Neutrophil (primary cell): Measurements from ENCODE around the gene CHRNB1.

Experiments used
- H3K27ac ChIP-seq: fragments of 200-600 bp; sonication (generic); 2 replicates; pipeline ENCODE4 v1.5.1; 2016; ENCODE audit warnings: mild to moderate bottlenecking, moderate library complexity
- H3K27me3 ChIP-seq: fragments of 200-600 bp; sonication (generic); 2 replicates; pipeline ENCODE4 v1.6.0; 2016; ENCODE audit warnings: mild to moderate bottlenecking
- H3K36me3 ChIP-seq: fragments of 200-600 bp; sonication (generic); 2 replicates; pipeline ENCODE4 v1.5.1; 2017
- H3K4me1 ChIP-seq, 2 experiments: fragments of 200-600 bp in 1 of 2; sonication (generic) in 1 of 2; 1 replicate in 1 of 2; 2 replicates in 1 of 2; pipeline versions ENCODE4 v1.5.1 to v1.6.1; 2013 to 2016; ENCODE audit warnings: low read depth in 1 of 2, low read length in 1 of 2, mild to moderate bottlenecking in 1 of 2, moderate library complexity in 1 of 2; ENCODE audit not compliant: control insufficient read depth in 1 of 2, insufficient read depth in 1 of 2
- H3K4me3 ChIP-seq, 2 experiments: fragments of 200-600 bp in 1 of 2; sonication (generic) in 1 of 2; 1 replicate in 1 of 2; 2 replicates in 1 of 2; pipeline ENCODE4 v1.5.1; 2013 to 2016; ENCODE audit warnings: low read depth in 1 of 2, low read length in 1 of 2, mild to moderate bottlenecking in 1 of 2, moderate library complexity in 1 of 2
- H3K9me3 ChIP-seq: fragments of 200-600 bp; sonication (generic); 2 replicates; pipeline ENCODE4 v1.5.1; 2016
- CTCF ChIP-seq: fragments of 200-600 bp; sonication (generic); IDR thresholded peaks from 2 replicates; pipeline ENCODE4 v1.5.1; 2016; ENCODE audit warnings: antibody characterized with exemption

CHRNB1 gene

GRCh38 chr17:7463372-7463846 lies 18.5 kb downstream of the CHRNB1 start:
- H3K27ac ChIP-seq = no peak overlapping the region
- H3K36me3 ChIP-seq = peaks cover 27% of the 10 kb centered on the region
- TF ChIP-seq CTCF = no peak
- H3K27me3 ChIP-seq = no peaks in the 10 kb centered on the region
- H3K9me3 ChIP-seq = no peaks in the 10 kb centered on the region
- H3K4me3 ChIP-seq = no peak overlapping the region
- peaks cover 13 to 15% of the 10 kb centered on the region in 2 experiments for H3K4me1 ChIP-seq

- Histone ChIP-seq H3K9me3 (no peaks in the 10 kb centered on the region), H3K4me1 (peaks cover 13 to 15% of the 10 kb centered on the region in 2 experiments), H3K27me3 (no peaks in the 10 kb centered on the region), H3K36me3 (peaks cover 27% of the 10 kb centered on the region), H3K4me3 (no peak overlapping the region), H3K27ac (no peak overlapping the region)
- TF ChIP-seq CTCF = no peak
These were observed 19.2 kb downstream of the CHRNB1 start for GRCh38 chr17:7464081-7464480.

GRCh38 chr17:7465597-7466275 lies 20.9 kb downstream of the CHRNB1 start:
- Histone ChIP-seq H3K4me1 (peaks cover 13 to 15% of the 10 kb centered on the region in 2 experiments), H3K36me3 (peaks cover 27% of the 10 kb centered on the region), H3K4me3 (no peak overlapping the region), H3K27me3 (no peaks in the 10 kb centered on the region), H3K9me3 (no peaks in the 10 kb centered on the region), H3K27ac (peak overlapping the region; percentile 61)
- TF ChIP-seq CTCF = no peak

- H3K27me3 ChIP-seq = no peaks in the 10 kb centered on the region
- peaks cover 13 to 15% of the 10 kb centered on the region in 2 experiments for H3K4me1 ChIP-seq
- peak overlapping the region; percentile 61 for H3K27ac ChIP-seq
- no peak overlapping the region for H3K4me3 ChIP-seq
- no peaks in the 10 kb centered on the region for H3K9me3 ChIP-seq
- peaks cover 27% of the 10 kb centered on the region for H3K36me3 ChIP-seq
- no peak for TF ChIP-seq CTCF
These were observed 21.4 kb downstream of the CHRNB1 start for GRCh38 chr17:7466318-7466638.

GRCh38 chr17:7466639-7467341 lies 21.9 kb downstream of the CHRNB1 start:
- Histone ChIP-seq H3K27ac (peak overlapping the region; percentile 61), H3K27me3 (no peaks in the 10 kb centered on the region), H3K4me3 (no peak overlapping the region), H3K9me3 (no peaks in the 10 kb centered on the region), H3K36me3 (peaks cover 26% of the 10 kb centered on the region), H3K4me1 (peaks cover 13 to 15% of the 10 kb centered on the region in 2 experiments)
- TF ChIP-seq CTCF = no peak
